BE2C (cell line): Measurements from ENCODE around the gene NBL1.

Source experiments
- DNase-seq: peaks from one replicate; pipeline ENCODE4 v3.0.0-alpha.2; 2020
- H3K27me3 ChIP-seq: fragments of 250-450 bp; sonication (Bioruptor Pico); 2 replicates; pipeline ENCODE4 v1.5.1; 2020; ENCODE audit warnings: mild to moderate bottlenecking
- H3K36me3 ChIP-seq: fragments of 250-450 bp; sonication (Bioruptor Pico); 2 replicates; pipeline ENCODE4 v1.5.1; 2020; ENCODE audit warnings: mild to moderate bottlenecking
- H3K4me1 ChIP-seq: fragments of 250-450 bp; sonication (Bioruptor Pico); 2 replicates; pipeline ENCODE4 v1.5.1; 2020
- H3K4me3 ChIP-seq: 2 replicates; pipeline ENCODE4 v1.5.1; 2011; ENCODE audit warnings: low read depth, low read length
- H3K9me3 ChIP-seq: fragments of 250-450 bp; sonication (Bioruptor Pico); 2 replicates; pipeline ENCODE4 v1.5.1; 2020
- TF ChIP-seq, protein P1 (sequence below): IDR thresholded peaks from 2 replicates; pipeline ENCODE4 v1.5.1; 2012; ENCODE audit warnings: mild to moderate bottlenecking, low read depth, low read length

The NBL1 gene

DNA sequence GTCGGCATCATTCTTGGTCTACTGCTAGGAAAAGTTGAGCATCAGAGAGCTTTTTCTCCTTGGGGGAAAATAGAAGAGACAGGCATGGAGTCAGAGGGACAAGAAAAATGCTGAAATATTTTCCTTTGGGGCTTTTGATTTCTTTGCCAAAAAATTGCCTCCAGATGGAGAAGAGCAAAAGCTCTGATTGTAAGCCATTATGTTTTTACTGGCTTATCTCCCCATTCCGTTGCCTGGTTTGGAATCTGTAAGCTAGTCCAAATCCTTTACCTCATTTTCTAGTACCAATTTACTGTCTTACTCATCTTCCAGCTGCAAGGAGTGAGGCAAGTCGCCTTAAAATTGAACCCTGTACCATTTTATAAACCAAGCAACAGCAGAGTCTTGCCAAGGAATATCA lies 23.3 kb upstream of the NBL1 start:
- H3K4me3 ChIP-seq, result no peak overlapping the region
- no peaks in the 10 kb centered on the region for H3K4me1 ChIP-seq
- no peaks in the 10 kb centered on the region for H3K9me3 ChIP-seq
- DNase-seq, result no peak
- no peaks in the 10 kb centered on the region for H3K27me3 ChIP-seq
- H3K36me3 ChIP-seq, result peaks cover 8% of the 10 kb centered on the region
- TF ChIP-seq, protein P1, sequence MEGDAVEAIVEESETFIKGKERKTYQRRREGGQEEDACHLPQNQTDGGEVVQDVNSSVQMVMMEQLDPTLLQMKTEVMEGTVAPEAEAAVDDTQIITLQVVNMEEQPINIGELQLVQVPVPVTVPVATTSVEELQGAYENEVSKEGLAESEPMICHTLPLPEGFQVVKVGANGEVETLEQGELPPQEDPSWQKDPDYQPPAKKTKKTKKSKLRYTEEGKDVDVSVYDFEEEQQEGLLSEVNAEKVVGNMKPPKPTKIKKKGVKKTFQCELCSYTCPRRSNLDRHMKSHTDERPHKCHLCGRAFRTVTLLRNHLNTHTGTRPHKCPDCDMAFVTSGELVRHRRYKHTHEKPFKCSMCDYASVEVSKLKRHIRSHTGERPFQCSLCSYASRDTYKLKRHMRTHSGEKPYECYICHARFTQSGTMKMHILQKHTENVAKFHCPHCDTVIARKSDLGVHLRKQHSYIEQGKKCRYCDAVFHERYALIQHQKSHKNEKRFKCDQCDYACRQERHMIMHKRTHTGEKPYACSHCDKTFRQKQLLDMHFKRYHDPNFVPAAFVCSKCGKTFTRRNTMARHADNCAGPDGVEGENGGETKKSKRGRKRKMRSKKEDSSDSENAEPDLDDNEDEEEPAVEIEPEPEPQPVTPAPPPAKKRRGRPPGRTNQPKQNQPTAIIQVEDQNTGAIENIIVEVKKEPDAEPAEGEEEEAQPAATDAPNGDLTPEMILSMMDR, result no peak

DNA sequence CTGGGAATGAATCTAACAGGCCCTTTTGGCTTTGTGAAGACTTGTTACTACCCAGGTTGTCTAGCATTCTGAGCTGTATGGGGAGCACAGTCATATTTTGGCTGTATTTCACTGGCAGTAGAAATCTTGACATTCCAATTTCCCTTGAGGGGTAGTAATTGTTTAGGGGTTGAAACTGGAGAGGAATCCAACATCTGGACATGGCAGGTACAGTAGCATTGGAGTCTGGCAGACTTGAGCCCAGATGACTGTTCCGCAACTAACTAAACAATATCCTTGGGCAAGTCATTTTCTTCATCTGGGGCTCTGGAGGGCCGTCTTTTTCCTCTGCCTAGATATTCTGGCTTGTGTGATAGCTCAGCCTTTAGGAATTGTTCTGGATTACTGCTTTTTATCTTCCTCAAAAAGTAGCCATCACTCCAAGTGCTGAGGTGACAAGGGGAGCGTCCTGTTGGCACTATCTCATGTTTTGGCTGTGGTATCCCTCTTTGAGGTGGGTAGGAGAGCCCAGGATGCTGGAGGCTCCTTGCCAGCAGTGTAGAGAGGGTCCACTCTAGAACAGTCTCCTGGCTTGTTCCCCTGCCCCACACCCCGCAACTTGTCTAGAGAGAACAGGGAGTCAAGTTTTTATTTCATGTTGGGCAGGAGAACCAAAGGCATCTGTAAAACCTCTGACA lies 22.7 kb upstream of the NBL1 start:
- Histone ChIP-seq H3K4me1 (no peaks in the 10 kb centered on the region), H3K4me3 (no peak overlapping the region), H3K9me3 (no peaks in the 10 kb centered on the region), H3K27me3 (no peaks in the 10 kb centered on the region), H3K36me3 (peaks cover 8% of the 10 kb centered on the region)
- TF ChIP-seq, protein P1, result no peak
- DNase-seq, result no peak

DNA sequence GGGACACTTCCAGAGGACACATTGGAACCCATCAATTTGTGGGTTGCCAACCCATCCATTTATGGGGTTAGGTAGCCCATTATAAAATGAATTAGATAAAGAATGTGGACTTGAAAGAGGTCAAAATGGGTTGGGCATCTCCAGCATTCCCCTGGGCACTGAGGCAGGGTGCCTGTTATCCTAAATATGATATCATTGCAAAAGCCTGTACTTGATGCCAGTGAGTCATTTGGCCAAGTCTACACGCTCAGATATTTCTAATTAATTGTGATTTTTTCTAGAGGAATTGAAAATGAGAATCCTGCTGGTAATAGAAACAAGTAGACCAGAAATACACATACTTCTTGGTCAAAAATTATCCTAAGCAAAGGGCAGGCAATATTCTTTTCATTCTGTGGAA lies 21.9 kb upstream of the NBL1 start:
- DNase-seq, result no peak
- peaks cover 11% of the 10 kb centered on the region for H3K36me3 ChIP-seq
- H3K4me3 ChIP-seq, result no peak overlapping the region
- H3K4me1 ChIP-seq, result no peaks in the 10 kb centered on the region
- TF ChIP-seq, protein P1, result no peak
- no peaks in the 10 kb centered on the region for H3K9me3 ChIP-seq
- H3K27me3 ChIP-seq, result no peaks in the 10 kb centered on the region

DNA sequence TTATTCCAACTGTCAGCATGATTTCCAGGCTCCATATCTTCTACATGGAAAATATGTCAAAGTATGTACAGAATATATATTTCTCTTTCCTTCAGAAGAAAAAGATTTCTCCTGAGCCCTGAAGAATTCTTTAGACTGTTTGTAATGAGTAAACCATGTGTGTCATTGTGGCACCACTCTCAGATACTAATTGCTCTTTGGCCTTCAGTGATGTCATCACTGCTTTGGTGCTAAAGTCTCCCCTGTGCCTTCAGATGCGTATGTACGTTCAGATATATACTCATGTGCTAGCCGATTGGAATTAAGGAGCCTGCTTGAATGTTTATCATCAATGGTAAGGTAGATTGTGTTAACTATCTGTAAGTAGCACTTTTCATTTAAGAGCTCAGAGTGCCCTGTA lies 20.6 kb upstream of the NBL1 start:
- Histone ChIP-seq H3K4me3 (no peak overlapping the region), H3K27me3 (no peaks in the 10 kb centered on the region), H3K9me3 (no peaks in the 10 kb centered on the region), H3K4me1 (no peaks in the 10 kb centered on the region), H3K36me3 (peaks cover 11% of the 10 kb centered on the region)
- no peak for DNase-seq
- TF ChIP-seq, protein P1, result no peak

DNA sequence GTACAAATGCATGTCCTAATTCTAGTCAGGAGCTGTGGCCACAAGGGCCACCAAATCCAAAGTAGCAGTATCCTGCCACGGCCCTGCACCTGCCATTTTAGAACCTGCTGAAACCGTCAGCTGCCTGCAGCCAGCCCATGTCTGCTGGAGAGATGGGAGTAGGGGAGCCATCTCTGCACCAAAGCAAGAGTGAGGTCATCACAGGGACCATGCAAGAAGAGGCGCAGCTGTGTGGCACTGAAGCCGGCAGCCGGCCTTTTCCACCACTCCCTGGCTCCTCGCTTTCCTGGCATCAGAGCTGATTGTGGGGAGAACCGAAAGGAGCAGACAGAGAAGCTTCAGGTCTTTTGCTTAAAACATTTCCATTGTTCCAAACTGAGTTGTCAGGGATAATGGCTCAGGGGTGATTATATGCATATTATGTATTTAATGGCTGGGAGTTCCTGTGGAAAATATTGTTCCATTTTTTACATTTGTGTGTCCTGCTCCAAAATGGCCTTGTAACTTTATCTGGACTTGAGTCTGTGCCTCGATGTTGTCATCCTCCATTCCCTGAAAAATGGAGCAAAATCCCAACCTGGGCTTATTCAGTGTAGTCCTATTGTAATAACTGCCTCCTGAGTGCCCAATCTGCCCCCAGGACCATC lies 18.7 kb upstream of the NBL1 start:
- TF ChIP-seq, protein P1, result no peak
- Histone ChIP-seq H3K36me3 (peaks cover 11% of the 10 kb centered on the region), H3K27me3 (no peaks in the 10 kb centered on the region), H3K9me3 (no peaks in the 10 kb centered on the region), H3K4me1 (no peaks in the 10 kb centered on the region), H3K4me3 (no peak overlapping the region)
- DNase-seq, result no peak

DNA sequence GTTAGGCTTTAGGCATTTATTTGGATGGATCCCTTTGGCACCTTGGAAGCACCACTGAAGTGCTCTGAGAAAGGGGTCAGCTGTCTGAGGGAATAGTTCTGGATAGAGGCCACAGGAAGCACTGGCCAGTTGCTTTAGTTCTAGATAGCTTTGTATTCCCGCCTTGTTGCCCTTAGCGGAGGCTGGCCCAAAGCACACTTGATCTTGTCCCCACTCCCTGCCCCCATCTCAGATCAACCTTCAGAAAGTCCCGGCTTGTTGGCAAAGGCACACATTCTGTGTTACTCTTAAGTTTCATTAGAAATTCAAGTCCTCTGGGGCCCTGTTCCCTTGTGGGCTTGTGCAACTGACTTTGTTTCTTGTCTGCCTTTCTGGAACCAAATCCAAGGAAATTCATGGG lies 15.2 kb upstream of the NBL1 start:
- peaks cover 7% of the 10 kb centered on the region for H3K36me3 ChIP-seq
- H3K27me3 ChIP-seq, result no peaks in the 10 kb centered on the region
- no peaks in the 10 kb centered on the region for H3K9me3 ChIP-seq
- TF ChIP-seq, protein P1, result no peak
- DNase-seq, result no peak
- no peaks in the 10 kb centered on the region for H3K4me1 ChIP-seq
- no peak overlapping the region for H3K4me3 ChIP-seq
